OCI-LY3 (cell line): Measurements from ENCODE around the gene NR2F1.

Experiments used
- EZH2phosphoT487 ChIP-seq: fragments of 200-600 bp; shearing (Covaris generic); IDR thresholded peaks from 2 replicates; pipeline ENCODE4 v1.6.1; 2018; ENCODE audit warnings: antibody characterized with exemption, mixed run types, low read depth
- TF ChIP-seq, protein P1 (sequence below): fragments of 200-600, 300-600 bp; sonication (generic); IDR thresholded peaks from 2 replicates; pipeline ENCODE4 v1.5.1; 2014; ENCODE audit warnings: antibody characterized with exemption, low read length, low read depth

DNA sequence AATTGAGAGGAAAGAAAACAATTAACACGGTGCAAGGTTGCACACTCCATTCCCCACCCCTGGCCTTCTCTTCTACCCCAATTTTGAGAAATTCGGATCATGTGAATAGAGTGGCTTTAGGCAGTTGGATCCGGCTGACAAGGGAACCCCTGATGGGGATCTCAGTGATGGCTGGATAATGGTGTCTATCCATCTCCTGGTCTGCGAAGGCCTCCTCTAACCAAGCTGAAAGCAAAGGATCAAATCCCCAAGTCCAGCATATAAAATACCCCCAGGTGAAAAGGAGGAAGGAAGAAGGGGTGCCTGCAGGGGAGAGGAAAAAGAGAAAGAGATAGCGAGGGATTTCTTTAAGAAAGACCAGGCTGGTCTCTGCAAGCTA lies 16.0 kb downstream of the NR2F1 start:
- TF ChIP-seq, protein P1, sequence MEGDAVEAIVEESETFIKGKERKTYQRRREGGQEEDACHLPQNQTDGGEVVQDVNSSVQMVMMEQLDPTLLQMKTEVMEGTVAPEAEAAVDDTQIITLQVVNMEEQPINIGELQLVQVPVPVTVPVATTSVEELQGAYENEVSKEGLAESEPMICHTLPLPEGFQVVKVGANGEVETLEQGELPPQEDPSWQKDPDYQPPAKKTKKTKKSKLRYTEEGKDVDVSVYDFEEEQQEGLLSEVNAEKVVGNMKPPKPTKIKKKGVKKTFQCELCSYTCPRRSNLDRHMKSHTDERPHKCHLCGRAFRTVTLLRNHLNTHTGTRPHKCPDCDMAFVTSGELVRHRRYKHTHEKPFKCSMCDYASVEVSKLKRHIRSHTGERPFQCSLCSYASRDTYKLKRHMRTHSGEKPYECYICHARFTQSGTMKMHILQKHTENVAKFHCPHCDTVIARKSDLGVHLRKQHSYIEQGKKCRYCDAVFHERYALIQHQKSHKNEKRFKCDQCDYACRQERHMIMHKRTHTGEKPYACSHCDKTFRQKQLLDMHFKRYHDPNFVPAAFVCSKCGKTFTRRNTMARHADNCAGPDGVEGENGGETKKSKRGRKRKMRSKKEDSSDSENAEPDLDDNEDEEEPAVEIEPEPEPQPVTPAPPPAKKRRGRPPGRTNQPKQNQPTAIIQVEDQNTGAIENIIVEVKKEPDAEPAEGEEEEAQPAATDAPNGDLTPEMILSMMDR, result no peak
- no peak for TF ChIP-seq EZH2phosphoT487
